HepG2 (cell line): ENCODE results near the gene ACADVL. TPM values are rescaled to one million over a fixed set of nuclear protein-coding genes. Genes with fewer than 3 reads are reported as not detected.
A peak's percentile ranks its signal among the peaks of the same experiment; 100 is the strongest.

ENCODE experiments used
- CERS6 ChIP-seq: sonication (generic); formaldehyde crosslinking; IDR thresholded peaks from 2 replicates; pipeline ENCODE4 v1.5.0; 2020; ENCODE audit warnings: missing genetic modification reagents
- DZIP1 ChIP-seq: sonication (generic); formaldehyde crosslinking; IDR thresholded peaks from 2 replicates; pipeline ENCODE4 v1.5.0; 2020; ENCODE audit warnings: mild to moderate bottlenecking, missing genetic modification reagents
- EZH2 ChIP-seq: conservative IDR thresholded peaks from 2 replicates; pipeline ENCODE4 v1.6.1; 2012; ENCODE audit warnings: mild to moderate bottlenecking, low read depth, low read length, moderate library complexity
- FOXK2 ChIP-seq: fragments of 450-650 bp; IDR thresholded peaks from 2 replicates; pipeline ENCODE4 v1.6.1; 2016
- GFI1 ChIP-seq: sonication (generic); formaldehyde crosslinking; IDR thresholded peaks from 2 replicates; pipeline ENCODE4 v1.5.0; 2020; ENCODE audit warnings: missing genetic modification reagents, mild to moderate bottlenecking, borderline replicate concordance
- GLMP ChIP-seq: sonication (generic); formaldehyde crosslinking; IDR thresholded peaks from 2 replicates; pipeline ENCODE4 v1.9.0; 2021; ENCODE audit warnings: missing genetic modification reagents, mild to moderate bottlenecking, borderline replicate concordance
- HOMEZ ChIP-seq: IDR thresholded peaks from 2 replicates; pipeline ENCODE4 v1.6.1; 2016; ENCODE audit warnings: low read depth
- KLF11 ChIP-seq: IDR thresholded peaks from 2 replicates; pipeline ENCODE4 v1.6.1; 2016; ENCODE audit warnings: missing compliant biosample characterization
- KMT2A ChIP-seq: sonication (generic); formaldehyde crosslinking; IDR thresholded peaks from 2 replicates; pipeline ENCODE4 v1.4.0; 2020; ENCODE audit warnings: missing genetic modification reagents
- MIER2 ChIP-seq: IDR thresholded peaks from 2 replicates; pipeline ENCODE4 v1.6.1; 2016; ENCODE audit warnings: missing biosample characterization, missing genetic modification reagents
- MYPOP ChIP-seq: sonication (generic); formaldehyde crosslinking; IDR thresholded peaks from 2 replicates; pipeline ENCODE4 v1.8.1; 2023; ENCODE audit warnings: mild to moderate bottlenecking, moderate library complexity, missing genetic modification reagents
- SOX13 ChIP-seq, 3 experiments: fragments of 450-650 bp in 1 of 3; sonication (generic) in 1 of 3; formaldehyde crosslinking in 1 of 3; IDR thresholded peaks in 2 of 3; conservative IDR thresholded peaks in 1 of 3; 2 replicates each; pipeline versions ENCODE4 v1.5.0 to v1.6.1; 2016 to 2020; ENCODE audit warnings: antibody characterized with exemption in 1 of 3, mild to moderate bottlenecking in 1 of 3, missing compliant biosample characterization in 1 of 3, missing genetic modification reagents in 1 of 3, moderate library complexity in 1 of 3
- THAP7 ChIP-seq: sonication (generic); formaldehyde crosslinking; IDR thresholded peaks from 2 replicates; pipeline ENCODE4 v1.8.1; 2023; ENCODE audit warnings: mild to moderate bottlenecking, missing genetic modification reagents
- ZBTB14 ChIP-seq: sonication (generic); formaldehyde crosslinking; IDR thresholded peaks from 2 replicates; pipeline ENCODE4 v1.4.0; 2020; ENCODE audit warnings: missing genetic modification reagents
- ZBTB3 ChIP-seq: sonication (generic); formaldehyde crosslinking; IDR thresholded peaks from 2 replicates; pipeline ENCODE4 v1.4.0; 2020; ENCODE audit warnings: low read depth, mild to moderate bottlenecking, moderate library complexity, missing genetic modification reagents, borderline replicate concordance
- ZNF34 ChIP-seq: sonication (generic); formaldehyde crosslinking; IDR thresholded peaks from 2 replicates; pipeline ENCODE4 v1.4.0; 2020; ENCODE audit warnings: mild to moderate bottlenecking, missing genetic modification reagents, borderline replicate concordance
- ZNF431 ChIP-seq: sonication (generic); formaldehyde crosslinking; IDR thresholded peaks from 2 replicates; pipeline ENCODE4 v1.9.0; 2022; ENCODE audit warnings: missing genetic modification reagents, low read depth, mild to moderate bottlenecking, borderline replicate concordance
- polyA plus RNA-seq, 8 experiments: library from polyadenylated mRNA; depleted of rRNA in 3 of 8; stranded (reverse) in 7 of 8; unstranded in 1 of 8; fragments of >200 nt; fragmentation: Illumina TruSeq in 4 of 8; extraction: Trizol in 4 of 8; gene quantifications; 2 replicates each; pipeline versions ENCODE4 v1.2.1 to v1.2.3, GENCODE V29; 2011 to 2016; ENCODE audit warnings: low read depth in 4 of 8, missing spikeins in 1 of 8, mixed read lengths in 1 of 8; ENCODE audit not compliant: insufficient read depth in 1 of 8
- total RNA-seq, 5 experiments: library from RNA; depleted of rRNA; stranded (reverse); fragments of >200 nt; fragmentation: Illumina TruSeq; extraction: Trizol; gene quantifications; 2 replicates each; pipeline ENCODE4 v1.2.3, GENCODE V29; 2016; ENCODE audit warnings: low read depth in 1 of 5

ACADVL gene
- total and polyA plus RNA-seq, 2 of the 13 experiments (the other 11 are each of a cell fraction or from before 2014, with no cell fraction given): 219 to 412 TPM

- TF ChIP-seq CERS6 (CRISPR knock-in tag) (no peak), ZNF34 (no peak), THAP7 (CRISPR knock-in tag) (no peak; the same call in 1 of the 2 replicates), HOMEZ (CRISPR knock-in tag) (no peak), ZBTB14 (CRISPR knock-in tag) (no peak), ZBTB3 (CRISPR knock-in tag) (no peak), DZIP1 (CRISPR knock-in tag) (no peak), SOX13 (IDR thresholded peaks at IDR 0.05) (peak; percentile 26; the same call in 1 of the 2 replicates), SOX13 (CRISPR knock-in tag; conservative IDR thresholded peaks at IDR 0.05 in 1 of 2, IDR thresholded peaks at IDR 0.05 in 1 of 2) (peak in 1 of 2 experiments; percentile 5; a peak in 1 of 4 replicates), EZH2 (no peak), KMT2A (CRISPR knock-in tag) (peak; percentile 68), GFI1 (no peak), MIER2 (CRISPR knock-in tag) (no peak; the same call in none of the 2 replicates), FOXK2 (no peak), MYPOP (CRISPR knock-in tag) (no peak), KLF11 (CRISPR knock-in tag) (no peak), ZNF431 (no peak), GLMP (CRISPR knock-in tag) (no peak)
These were observed at the start of gene ACADVL, which contains the start of gene DLG4 (continued) for GRCh38 chr17:7219812-7220592.
